ENCODE measurements around the gene FBXW11. TPM values are rescaled to one million over a fixed set of nuclear protein-coding genes. Genes with fewer than 3 reads are reported as not detected.

Gene FBXW11
- total and polyA plus RNA-seq, 2 of the 13 experiments (the other 11 are each of a cell fraction or from before 2014, with no cell fraction given): 31.7 to 53.6 TPM

- WGBS (ENCODE audit: low lambda C conversion rate): 44% methylated on average over 1 of the region's 1 CpG
- ChIA-PET POLR2A (no interaction called here), CTCF (ENCODE audit: low intra/inter-chr PET ratio, low total read pairs) (no interaction called here)
- Histone ChIP-seq H3K27ac (ENCODE audit: extremely low read length, insufficient read depth, low read length) (no peak overlapping the region), H3K4me2 (ENCODE audit: low read depth, low read length) (no peak overlapping the region), H3K27me3 (ENCODE audit: control insufficient read depth in 1 of 2, insufficient read depth in 2 of 2, low read length in 2 of 2) (no peaks in the 10 kb centered on the region), H3K36me3 (replicated peaks in 1 of 2; ENCODE audit: control insufficient read depth in 1 of 2, insufficient read depth in 2 of 2, low read length in 2 of 2) (no peaks in the 10 kb centered on the region), H4K20me1 (ENCODE audit: insufficient read depth, low read length) (no peaks in the 10 kb centered on the region), H2AFZ (ENCODE audit: low read length) (no peak overlapping the region), H3K9ac (ENCODE audit: insufficient read depth, low read depth, low read length) (no peak overlapping the region), H3K79me2 (ENCODE audit: insufficient read depth, low read length) (no peaks in the 10 kb centered on the region), H3K4me3 (replicated peaks in 1 of 3; ENCODE audit: insufficient read depth in 1 of 3, low read depth in 2 of 3, low read length in 3 of 3) (no peak overlapping the region), H3K9me3 (ENCODE audit: low read length) (no peaks in the 10 kb centered on the region), H3K4me1 (ENCODE audit: insufficient read depth, low read length) (no peaks in the 10 kb centered on the region)
- ATAC-seq: no peak
- no peak for FAIRE-seq
- intact Hi-C loops (cut with micrococcal nuclease; ENCODE audit: unreplicated experiment): no loop called here
- BruUV-seq (replicated peaks): no TSS peak
- DNase-seq (ENCODE audit: low spot score): no peak
- in situ Hi-C loops (cut with HindIII; ENCODE audit: extremely low pct_ligation_motif_present, low pct_unique_long_range_greater_than_20kb): loop anchor here (5.0 kb wide), 1 partner anchor 434 kb away; the partner anchor contains the start of gene FGF18
- TF ChIP-seq PRDM4 (CRISPR knock-in tag; IDR thresholded peaks at IDR 0.05; ENCODE audit: borderline replicate concordance) (no peak), ZNF280D (CRISPR knock-in tag; IDR thresholded peaks at IDR 0.05) (no peak), ZNF7 (CRISPR knock-in tag; IDR thresholded peaks at IDR 0.05) (no peak), ZNF883 (CRISPR knock-in tag; IDR thresholded peaks at IDR 0.05; ENCODE audit: not compliant biosample characterization) (no peak), LCORL (IDR thresholded peaks at IDR 0.05) (no peak), LCORL (CRISPR knock-in tag; IDR thresholded peaks at IDR 0.05) (no peak), JARID2 (CRISPR knock-in tag; IDR thresholded peaks at IDR 0.05; ENCODE audit: insufficient replicate concordance) (no peak), KMT2A (CRISPR knock-in tag; IDR thresholded peaks at IDR 0.05) (no peak), MXD4 (CRISPR knock-in tag; IDR thresholded peaks at IDR 0.05) (no peak), NFRKB (IDR thresholded peaks at IDR 0.05) (no peak), ZNF687 (CRISPR knock-in tag; IDR thresholded peaks at IDR 0.05) (no peak), KLF16 (CRISPR knock-in tag; IDR thresholded peaks at IDR 0.05) (no peak), GLI4 (CRISPR knock-in tag; IDR thresholded peaks at IDR 0.05; ENCODE audit: borderline replicate concordance) (no peak), SAFB2 (CRISPR knock-in tag; IDR thresholded peaks at IDR 0.05; ENCODE audit: borderline replicate concordance, low read depth) (no peak)
Observed at GRCh38 chr5:171851251-171851650, 155.2 kb downstream of the FBXW11 start.

All from HepG2 (cell line).